ENCODE results near the gene EHMT1. TPM values are rescaled to one million over a fixed set of nuclear protein-coding genes. Genes with fewer than 3 reads are reported as not detected.
"Not testable (repeated sequence)": the region's sequence is repeated elsewhere in the genome, so short reads cannot be mapped to it uniquely, and the experiment has no call there.

The EHMT1 gene
- total and polyA plus RNA-seq, 4 donors = 14.7 to 85.8 (median 51.0) TPM

GRCh38 chr9:137724818-137725240 lies 106.0 kb downstream of the EHMT1 start:
- Histone ChIP-seq H3K27ac (ENCODE audit: low read depth in 1 of 2, low read length in 2 of 2) (no peak overlapping the region), H3K4me1 (ENCODE audit: control insufficient read depth in 1 of 2, insufficient read depth in 2 of 2, low read length in 2 of 2) (no peaks in the 10 kb centered on the region), H3K36me3 (ENCODE audit: control insufficient read depth in 1 of 2, insufficient read depth in 2 of 2, low read length in 1 of 2) (peaks cover 0 to 4% of the 10 kb centered on the region in 2 donors), H3K9me3 (ENCODE audit: control insufficient read depth, low read length) (no peaks in the 10 kb centered on the region), H3K4me3 (ENCODE audit: low read length in 2 of 2) (no peak overlapping the region), H3K27me3 (ENCODE audit: control insufficient read depth in 1 of 2, insufficient read depth in 2 of 2, low read length in 1 of 2) (no peaks in the 10 kb centered on the region)
- intact Hi-C loops (cut with DNase I) = no loop called here
- 98% methylated on average over 24 of the region's 24 CpGs for WGBS, 2 donors
- no peak for ATAC-seq (ENCODE audit: low FRiP score)
- DNase-seq = no peak

GRCh38 chr9:137725598-137725997 lies 106.8 kb downstream of the EHMT1 start:
- no peaks in the 10 kb centered on the region for H3K9me3 ChIP-seq (ENCODE audit: control insufficient read depth, low read length)
- ATAC-seq (ENCODE audit: low FRiP score) = no peak
- H3K36me3 ChIP-seq (ENCODE audit: control insufficient read depth in 1 of 2, insufficient read depth in 2 of 2, low read length in 1 of 2) = peaks cover 0 to 5% of the 10 kb centered on the region in 2 donors
- intact Hi-C loops (cut with DNase I) = no loop called here
- H3K4me3 ChIP-seq (ENCODE audit: low read length in 2 of 2) = no peak overlapping the region
- no peak overlapping the region for H3K27ac ChIP-seq (ENCODE audit: low read depth in 1 of 2, low read length in 2 of 2)
- 94 to 95% methylated on average over 10 of the region's 10 CpGs for WGBS, 2 donors
- no peak for DNase-seq
- no peaks in the 10 kb centered on the region for H3K27me3 ChIP-seq (ENCODE audit: control insufficient read depth in 1 of 2, insufficient read depth in 2 of 2, low read length in 1 of 2)
- H3K4me1 ChIP-seq (ENCODE audit: control insufficient read depth in 1 of 2, insufficient read depth in 2 of 2, low read length in 2 of 2) = no peaks in the 10 kb centered on the region

DNA sequence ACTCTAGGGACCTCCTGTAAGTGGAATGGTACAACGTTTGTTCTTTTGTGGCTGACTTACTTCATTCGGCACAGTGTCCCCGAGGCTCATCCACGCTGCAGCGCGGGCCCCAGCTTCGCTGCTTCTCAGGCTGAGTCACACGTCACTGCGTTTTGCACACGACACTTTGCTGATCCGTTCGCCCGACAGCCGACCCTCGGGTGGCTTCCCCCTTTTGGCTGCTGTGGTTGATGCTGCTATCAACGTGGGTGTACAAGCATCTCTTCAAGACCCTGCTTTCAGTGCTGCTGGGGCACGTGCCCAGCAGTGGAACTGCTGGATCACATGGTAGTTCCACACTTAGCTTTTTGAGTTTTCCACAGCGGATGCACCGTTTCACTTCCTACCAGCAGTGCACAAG lies 107.5 kb downstream of the EHMT1 start:
- 95 to 97% methylated on average over 8 to 10 of the region's 19 CpGs for WGBS, 2 donors
- intact Hi-C loops (cut with DNase I); H3K36me3 ChIP-seq (ENCODE audit: control insufficient read depth in 1 of 2, insufficient read depth in 2 of 2, low read length in 1 of 2): not testable (repeated sequence)

DNA sequence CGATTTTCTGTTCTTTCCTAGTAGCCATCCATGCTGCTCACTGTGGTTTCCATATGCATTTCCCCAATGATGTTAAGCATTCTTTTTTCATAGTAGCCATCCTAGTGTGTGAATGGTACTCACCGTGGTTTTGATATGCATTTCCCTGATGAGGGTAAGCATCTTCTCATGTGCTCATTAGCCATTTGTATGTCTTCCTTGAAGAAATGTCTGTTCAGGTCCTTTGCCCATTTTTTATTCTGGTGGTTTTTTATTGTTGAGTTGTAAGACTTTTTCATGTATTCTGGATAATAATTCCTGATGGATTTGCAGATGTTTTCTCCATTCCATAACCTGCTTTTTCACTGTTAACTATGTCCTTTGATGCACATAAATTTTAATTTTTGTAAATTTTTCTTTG lies 108.0 kb downstream of the EHMT1 start:
- 97% methylated on average over 2 of the region's 2 CpGs for WGBS, 2 donors
- Histone ChIP-seq H3K27ac (ENCODE audit: low read depth in 1 of 2, low read length in 2 of 2) (no peak overlapping the region), H3K36me3 (ENCODE audit: control insufficient read depth in 1 of 2, insufficient read depth in 2 of 2, low read length in 1 of 2) (peaks cover 0 to 5% of the 10 kb centered on the region in 2 donors), H3K4me1 (ENCODE audit: control insufficient read depth in 1 of 2, insufficient read depth in 2 of 2, low read length in 2 of 2) (no peaks in the 10 kb centered on the region), H3K27me3 (ENCODE audit: control insufficient read depth in 1 of 2, insufficient read depth in 2 of 2, low read length in 1 of 2) (no peaks in the 10 kb centered on the region), H3K9me3 (ENCODE audit: control insufficient read depth, low read length) (no peaks in the 10 kb centered on the region), H3K4me3 (ENCODE audit: low read length in 2 of 2) (no peak overlapping the region)
- intact Hi-C loops (cut with DNase I) = no loop called here
- DNase-seq (no peak), ATAC-seq (ENCODE audit: low FRiP score) (no peak)

More for the DNA sequence above, 107.5 kb downstream of the EHMT1 start:
- not testable (repeated sequence) for ATAC-seq (ENCODE audit: low FRiP score); DNase-seq; H3K9me3 ChIP-seq (ENCODE audit: control insufficient read depth, low read length); H3K27me3 ChIP-seq (ENCODE audit: control insufficient read depth in 1 of 2, insufficient read depth in 2 of 2, low read length in 1 of 2); H3K4me1 ChIP-seq (ENCODE audit: control insufficient read depth in 1 of 2, insufficient read depth in 2 of 2, low read length in 2 of 2); H3K4me3 ChIP-seq (ENCODE audit: low read length in 2 of 2); H3K27ac ChIP-seq (ENCODE audit: low read depth in 1 of 2, low read length in 2 of 2)

- Histone ChIP-seq H3K9me3 (ENCODE audit: control insufficient read depth, low read length) (no peaks in the 10 kb centered on the region), H3K4me1 (ENCODE audit: control insufficient read depth in 1 of 2, insufficient read depth in 2 of 2, low read length in 2 of 2) (no peaks in the 10 kb centered on the region), H3K36me3 (ENCODE audit: control insufficient read depth in 1 of 2, insufficient read depth in 2 of 2, low read length in 1 of 2) (peaks cover 0 to 5% of the 10 kb centered on the region in 2 donors), H3K27ac (ENCODE audit: low read depth in 1 of 2, low read length in 2 of 2) (no peak overlapping the region), H3K4me3 (ENCODE audit: low read length in 2 of 2) (no peak overlapping the region), H3K27me3 (ENCODE audit: control insufficient read depth in 1 of 2, insufficient read depth in 2 of 2, low read length in 1 of 2) (no peaks in the 10 kb centered on the region)
- ATAC-seq (ENCODE audit: low FRiP score) (no peak), DNase-seq (no peak)
- intact Hi-C loops (cut with DNase I) = no loop called here
These were observed 108.9 kb downstream of the EHMT1 start for GRCh38 chr9:137727716-137728115.

- peaks cover 0 to 5% of the 10 kb centered on the region in 2 donors for H3K36me3 ChIP-seq (ENCODE audit: control insufficient read depth in 1 of 2, insufficient read depth in 2 of 2, low read length in 1 of 2)
- WGBS, 2 donors = 95% methylated on average over 20 of the region's 20 CpGs
- no peak for ATAC-seq (ENCODE audit: low FRiP score)
- intact Hi-C loops (cut with DNase I) = no loop called here
- H3K27me3 ChIP-seq (ENCODE audit: control insufficient read depth in 1 of 2, insufficient read depth in 2 of 2, low read length in 1 of 2) = no peaks in the 10 kb centered on the region
- DNase-seq = no peak
- no peak overlapping the region for H3K4me3 ChIP-seq (ENCODE audit: low read length in 2 of 2)
- no peaks in the 10 kb centered on the region for H3K4me1 ChIP-seq (ENCODE audit: control insufficient read depth in 1 of 2, insufficient read depth in 2 of 2, low read length in 2 of 2)
- H3K27ac ChIP-seq (ENCODE audit: low read depth in 1 of 2, low read length in 2 of 2) = no peak overlapping the region
- peaks cover 1% of the 10 kb centered on the region for H3K9me3 ChIP-seq (ENCODE audit: control insufficient read depth, low read length)
These were observed 109.9 kb downstream of the EHMT1 start for GRCh38 chr9:137728444-137729311.

DNA sequence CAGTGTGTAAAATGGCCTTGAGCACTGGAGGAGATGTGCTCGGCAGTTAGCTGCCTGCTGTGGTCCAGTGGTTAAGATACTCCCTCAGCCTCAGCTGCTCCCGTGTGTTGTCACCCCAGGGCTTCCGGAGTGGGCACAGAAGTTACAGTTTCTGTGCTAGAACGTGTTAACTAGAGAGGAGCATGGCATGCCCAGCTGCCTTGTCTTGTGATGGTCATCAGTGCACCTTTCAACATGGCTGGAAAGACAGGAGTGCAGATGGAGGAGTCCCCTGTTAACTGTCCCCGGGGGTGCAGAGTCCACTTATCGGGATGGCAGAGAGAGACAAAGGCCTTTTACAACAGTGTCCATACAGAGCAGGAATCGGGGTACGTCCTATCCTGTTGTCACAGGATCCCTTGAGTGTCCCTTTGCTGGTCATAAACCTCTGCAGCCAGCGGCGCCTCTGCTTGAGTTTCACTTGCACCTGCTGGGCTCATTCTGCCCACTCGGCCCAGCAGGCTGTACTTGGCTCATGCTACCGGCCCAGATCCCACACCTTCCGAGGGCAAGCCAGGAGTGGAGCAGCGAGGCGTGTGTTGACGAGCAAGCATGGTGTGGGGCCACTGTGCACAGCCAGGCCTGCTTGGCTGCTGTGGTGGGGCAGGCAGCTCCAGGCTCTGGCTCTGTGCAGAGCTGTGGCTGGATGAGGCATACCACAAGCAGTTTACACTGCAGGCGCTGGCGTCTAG lies 112.6 kb downstream of the EHMT1 start:
- DNase-seq (no peak), ATAC-seq (ENCODE audit: low FRiP score) (no peak)
- Histone ChIP-seq H3K9me3 (ENCODE audit: control insufficient read depth, low read length) (peaks cover 1% of the 10 kb centered on the region), H3K36me3 (ENCODE audit: control insufficient read depth in 1 of 2, insufficient read depth in 2 of 2, low read length in 1 of 2) (peaks cover 0 to 3% of the 10 kb centered on the region in 2 donors), H3K27ac (ENCODE audit: low read depth in 1 of 2, low read length in 2 of 2) (no peak overlapping the region), H3K4me1 (ENCODE audit: control insufficient read depth in 1 of 2, insufficient read depth in 2 of 2, low read length in 2 of 2) (no peaks in the 10 kb centered on the region), H3K4me3 (ENCODE audit: low read length in 2 of 2) (no peak overlapping the region), H3K27me3 (ENCODE audit: control insufficient read depth in 1 of 2, insufficient read depth in 2 of 2, low read length in 1 of 2) (no peaks in the 10 kb centered on the region)
- intact Hi-C loops (cut with DNase I) = no loop called here
- WGBS, 2 donors = 93 to 94% methylated on average over 18 of the region's 18 CpGs

- Histone ChIP-seq H3K27me3 (ENCODE audit: control insufficient read depth in 1 of 2, insufficient read depth in 2 of 2, low read length in 1 of 2) (no peaks in the 10 kb centered on the region), H3K9me3 (ENCODE audit: control insufficient read depth, low read length) (peaks cover 1% of the 10 kb centered on the region), H3K4me1 (ENCODE audit: control insufficient read depth in 1 of 2, insufficient read depth in 2 of 2, low read length in 2 of 2) (no peaks in the 10 kb centered on the region), H3K4me3 (ENCODE audit: low read length in 2 of 2) (no peak overlapping the region), H3K27ac (ENCODE audit: low read depth in 1 of 2, low read length in 2 of 2) (no peak overlapping the region), H3K36me3 (ENCODE audit: control insufficient read depth in 1 of 2, insufficient read depth in 2 of 2, low read length in 1 of 2) (peaks cover 0 to 3% of the 10 kb centered on the region in 2 donors)
- WGBS, 2 donors = 97 to 98% methylated on average over 24 of the region's 24 CpGs
- DNase-seq = no peak
- no peak for ATAC-seq (ENCODE audit: low FRiP score)
- intact Hi-C loops (cut with DNase I) = no loop called here
These were observed 113.4 kb downstream of the EHMT1 start for GRCh38 chr9:137731947-137732813.
